Prostate gland (tissue), 2 donors: ENCODE data around the gene CIDEB.

Source experiments
- POLR2A ChIP-seq: fragments of 450-650 bp; IDR thresholded peaks from one replicate; pipeline ENCODE4 v1.6.1; 2016; ENCODE audit warnings: antibody characterized with exemption, mild to moderate bottlenecking
- POLR2AphosphoS5 ChIP-seq: sonication (generic); formaldehyde crosslinking; IDR thresholded peaks from one replicate; pipeline ENCODE4 v1.6.1; 2017; ENCODE audit warnings: antibody characterized with exemption
- TF ChIP-seq, protein P1 (sequence below), 4 experiments: fragments of 200-600 bp in 2 of 4; fragments of 450-650 bp in 2 of 4; sonication (generic) in 2 of 4; IDR thresholded peaks; 1 replicate in 3 of 4; 2 replicates in 1 of 4; pipeline ENCODE4 v1.5.1; 2016 to 2019; ENCODE audit warnings: antibody characterized with exemption in 4 of 4, mild to moderate bottlenecking in 2 of 4, moderate library complexity in 2 of 4

- TF ChIP-seq POLR2AphosphoS5, result no peak
- TF ChIP-seq, protein P1, sequence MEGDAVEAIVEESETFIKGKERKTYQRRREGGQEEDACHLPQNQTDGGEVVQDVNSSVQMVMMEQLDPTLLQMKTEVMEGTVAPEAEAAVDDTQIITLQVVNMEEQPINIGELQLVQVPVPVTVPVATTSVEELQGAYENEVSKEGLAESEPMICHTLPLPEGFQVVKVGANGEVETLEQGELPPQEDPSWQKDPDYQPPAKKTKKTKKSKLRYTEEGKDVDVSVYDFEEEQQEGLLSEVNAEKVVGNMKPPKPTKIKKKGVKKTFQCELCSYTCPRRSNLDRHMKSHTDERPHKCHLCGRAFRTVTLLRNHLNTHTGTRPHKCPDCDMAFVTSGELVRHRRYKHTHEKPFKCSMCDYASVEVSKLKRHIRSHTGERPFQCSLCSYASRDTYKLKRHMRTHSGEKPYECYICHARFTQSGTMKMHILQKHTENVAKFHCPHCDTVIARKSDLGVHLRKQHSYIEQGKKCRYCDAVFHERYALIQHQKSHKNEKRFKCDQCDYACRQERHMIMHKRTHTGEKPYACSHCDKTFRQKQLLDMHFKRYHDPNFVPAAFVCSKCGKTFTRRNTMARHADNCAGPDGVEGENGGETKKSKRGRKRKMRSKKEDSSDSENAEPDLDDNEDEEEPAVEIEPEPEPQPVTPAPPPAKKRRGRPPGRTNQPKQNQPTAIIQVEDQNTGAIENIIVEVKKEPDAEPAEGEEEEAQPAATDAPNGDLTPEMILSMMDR (IDR thresholded peaks at IDR 0.05), result no peak
- no peak for TF ChIP-seq POLR2A
Observed at GRCh38 chr14:24266344-24267244, 41.2 kb downstream of the CIDEB start.
